ENCODE results near the gene MDFI.

The MDFI gene

DNA sequence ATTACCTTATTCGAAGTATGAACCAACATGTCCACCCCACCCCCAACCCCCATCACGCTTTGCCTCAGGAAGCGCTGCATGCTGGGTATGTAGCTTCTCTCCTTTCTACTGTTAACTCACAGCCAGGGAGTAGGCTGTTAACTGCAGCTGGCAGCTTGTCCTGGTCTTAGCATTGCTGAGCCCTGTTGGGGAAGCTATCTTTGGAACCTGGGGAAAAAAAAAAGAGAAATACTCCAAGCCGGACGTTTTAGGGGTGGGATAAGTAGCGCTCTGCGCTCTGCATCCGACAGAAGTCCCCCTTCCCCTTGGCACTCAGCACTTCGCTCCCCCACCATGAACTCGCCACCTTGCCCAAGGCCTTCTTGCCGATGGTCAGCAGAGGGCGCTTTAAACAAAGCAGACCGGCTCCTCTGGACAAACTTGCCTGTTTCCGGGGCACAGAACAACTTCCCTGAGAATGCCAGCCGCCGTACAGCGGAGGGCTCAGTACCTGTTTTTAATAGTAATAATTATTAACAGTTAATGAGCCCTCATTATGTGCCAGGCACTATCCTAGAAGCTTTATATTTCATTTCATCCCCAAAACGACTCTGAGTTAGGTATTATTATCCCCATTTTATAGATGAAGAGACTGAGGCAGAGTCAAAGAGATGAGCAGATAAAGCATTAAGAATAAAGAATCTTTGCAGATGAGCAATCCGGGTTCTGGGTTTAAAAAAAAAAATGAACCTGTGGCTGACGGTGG lies 35.2 kb upstream of the MDFI start:
- peak; percentile 76 for DNase-seq (ENCODE audit: low read depth)
- H3K4me3 ChIP-seq (ENCODE audit: low read length), result no peak overlapping the region
- TF ChIP-seq, protein P1, sequence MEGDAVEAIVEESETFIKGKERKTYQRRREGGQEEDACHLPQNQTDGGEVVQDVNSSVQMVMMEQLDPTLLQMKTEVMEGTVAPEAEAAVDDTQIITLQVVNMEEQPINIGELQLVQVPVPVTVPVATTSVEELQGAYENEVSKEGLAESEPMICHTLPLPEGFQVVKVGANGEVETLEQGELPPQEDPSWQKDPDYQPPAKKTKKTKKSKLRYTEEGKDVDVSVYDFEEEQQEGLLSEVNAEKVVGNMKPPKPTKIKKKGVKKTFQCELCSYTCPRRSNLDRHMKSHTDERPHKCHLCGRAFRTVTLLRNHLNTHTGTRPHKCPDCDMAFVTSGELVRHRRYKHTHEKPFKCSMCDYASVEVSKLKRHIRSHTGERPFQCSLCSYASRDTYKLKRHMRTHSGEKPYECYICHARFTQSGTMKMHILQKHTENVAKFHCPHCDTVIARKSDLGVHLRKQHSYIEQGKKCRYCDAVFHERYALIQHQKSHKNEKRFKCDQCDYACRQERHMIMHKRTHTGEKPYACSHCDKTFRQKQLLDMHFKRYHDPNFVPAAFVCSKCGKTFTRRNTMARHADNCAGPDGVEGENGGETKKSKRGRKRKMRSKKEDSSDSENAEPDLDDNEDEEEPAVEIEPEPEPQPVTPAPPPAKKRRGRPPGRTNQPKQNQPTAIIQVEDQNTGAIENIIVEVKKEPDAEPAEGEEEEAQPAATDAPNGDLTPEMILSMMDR (conservative IDR thresholded peaks at IDR 0.05; ENCODE audit: low read length), result peak; percentile 86

DNA sequence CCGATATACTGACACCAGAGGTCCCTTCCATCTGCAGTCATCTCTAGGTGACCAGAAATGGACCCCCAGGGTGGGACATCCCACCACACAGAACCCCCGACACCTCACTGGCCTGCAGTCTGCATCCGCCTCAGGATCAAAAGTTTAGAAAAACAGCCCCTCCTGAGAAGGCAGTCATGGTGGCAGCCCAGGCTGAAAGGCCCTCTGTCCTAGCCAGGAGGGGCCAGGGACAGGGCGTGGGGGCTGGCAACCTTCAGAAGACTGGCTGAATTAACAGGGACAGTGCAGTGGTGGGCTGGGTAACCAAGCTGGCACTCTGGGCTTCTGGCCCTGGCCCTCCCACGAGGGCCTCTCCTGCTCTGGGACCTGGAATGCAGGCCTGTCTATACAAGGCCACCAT lies 34.3 kb upstream of the MDFI start:
- TF ChIP-seq, protein P1 (conservative IDR thresholded peaks at IDR 0.05; ENCODE audit: low read length), result no peak

DNA sequence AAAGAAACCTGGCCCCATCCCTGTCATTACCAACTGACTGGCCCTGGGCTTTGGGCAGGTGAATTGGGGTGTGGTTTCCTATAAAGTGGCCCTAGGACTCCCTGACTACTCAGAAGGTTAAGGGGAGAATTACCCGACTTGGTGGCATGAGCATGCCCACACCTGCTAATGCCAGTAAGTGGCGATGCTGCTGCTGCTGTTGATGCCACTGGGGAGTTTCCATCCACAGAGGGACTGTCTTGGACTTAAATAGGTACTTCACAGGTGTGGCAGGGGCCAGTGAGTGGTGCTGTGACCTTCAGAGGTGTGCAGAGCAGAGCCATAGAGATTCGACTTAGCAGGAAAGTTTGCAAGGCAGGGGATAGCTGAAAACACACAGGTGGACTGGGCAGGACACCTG lies 32.6 kb upstream of the MDFI start:
- no peak overlapping the region for H3K4me3 ChIP-seq (ENCODE audit: low read length)
- no peak for DNase-seq (ENCODE audit: low read depth)
- TF ChIP-seq, protein P1 (conservative IDR thresholded peaks at IDR 0.05; ENCODE audit: low read length), result no peak

More for the DNA sequence above, 34.3 kb upstream of the MDFI start:
- no peak for DNase-seq (ENCODE audit: low read depth)
- no peak overlapping the region for H3K4me3 ChIP-seq (ENCODE audit: low read length)

DNA sequence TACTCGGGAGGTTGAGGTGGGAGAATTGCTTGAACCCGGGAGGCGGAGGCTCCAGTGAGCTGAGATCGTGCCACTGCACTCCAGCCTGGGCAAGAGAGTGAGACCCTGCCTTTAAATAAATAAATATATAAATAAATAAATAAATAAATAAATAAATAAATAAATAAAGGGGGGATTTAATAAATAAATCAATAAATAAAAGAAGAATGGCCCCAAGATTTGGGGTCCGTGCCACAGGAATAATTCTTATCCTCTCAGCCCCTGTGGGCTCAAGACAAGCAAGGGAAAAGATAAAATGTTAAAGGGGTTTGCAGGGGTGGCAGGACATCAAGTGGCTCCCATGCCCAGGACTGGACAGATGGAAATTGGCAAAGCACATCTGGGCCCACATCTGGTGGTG lies 31.2 kb upstream of the MDFI start:
- H3K4me3 ChIP-seq (ENCODE audit: low read length), result no peak overlapping the region
- no peak for DNase-seq (ENCODE audit: low read depth)
- TF ChIP-seq, protein P1 (conservative IDR thresholded peaks at IDR 0.05; ENCODE audit: low read length), result no peak

DNA sequence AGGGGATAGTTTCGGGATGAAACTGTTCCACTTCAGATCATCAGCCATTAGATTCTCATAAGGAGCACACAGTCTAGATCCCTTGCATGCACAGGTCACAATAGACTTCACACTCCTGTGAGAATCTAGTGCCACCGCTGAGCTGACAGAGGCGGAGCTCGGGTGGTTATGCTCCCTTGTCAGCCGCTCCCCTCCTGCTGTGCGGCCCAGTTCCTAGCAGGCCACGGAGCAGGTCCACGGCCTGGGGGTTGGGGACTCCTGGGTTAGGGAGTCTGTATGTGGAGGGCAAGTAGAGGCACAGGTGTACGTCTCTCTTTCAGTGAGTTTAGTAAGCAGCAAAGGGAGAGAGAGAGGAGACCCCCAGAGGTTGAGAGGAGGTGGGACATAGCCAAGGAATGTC lies 30.5 kb upstream of the MDFI start:
- no peak overlapping the region for H3K4me3 ChIP-seq (ENCODE audit: low read length)
- no peak for DNase-seq (ENCODE audit: low read depth)
- TF ChIP-seq, protein P1 (conservative IDR thresholded peaks at IDR 0.05; ENCODE audit: low read length), result no peak

DNA sequence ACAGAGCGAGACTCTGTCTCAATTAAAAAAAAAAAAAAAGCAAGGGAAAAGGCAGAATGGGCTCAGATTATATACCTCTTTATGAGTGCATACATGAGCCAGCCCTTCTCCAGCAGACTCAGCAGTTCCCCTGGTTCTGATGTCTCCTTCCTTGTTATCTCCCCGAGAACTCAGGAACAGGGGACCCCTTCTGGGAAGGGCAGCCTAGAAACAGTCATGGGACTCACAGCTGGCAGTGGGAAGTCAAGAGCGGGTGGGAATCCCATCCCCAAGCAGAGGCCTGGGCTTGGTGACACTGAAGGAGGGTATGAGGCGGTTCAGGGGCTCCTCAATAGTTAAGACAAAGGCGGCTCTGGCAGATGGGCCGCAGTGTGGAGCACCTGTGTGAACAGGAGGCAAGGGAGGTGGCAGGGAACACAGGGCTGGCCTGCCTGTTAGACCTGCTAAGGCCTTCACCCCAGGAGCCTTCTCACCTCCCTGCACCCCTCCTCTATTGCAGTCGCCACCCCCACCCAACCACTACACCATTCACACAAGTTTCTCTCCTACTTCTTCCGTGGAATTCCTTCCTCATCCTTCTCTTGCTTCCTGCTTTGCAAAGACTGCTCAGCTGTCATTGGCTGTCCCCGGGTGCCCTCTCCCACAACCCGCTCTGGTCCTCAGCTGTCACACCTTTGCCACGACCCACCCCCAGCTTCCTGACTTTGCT lies 29.7 kb upstream of the MDFI start:
- TF ChIP-seq, protein P1 (conservative IDR thresholded peaks at IDR 0.05; ENCODE audit: low read length), result no peak
- no peak for DNase-seq (ENCODE audit: low read depth)
- H3K4me3 ChIP-seq (ENCODE audit: low read length), result no peak overlapping the region

DNA sequence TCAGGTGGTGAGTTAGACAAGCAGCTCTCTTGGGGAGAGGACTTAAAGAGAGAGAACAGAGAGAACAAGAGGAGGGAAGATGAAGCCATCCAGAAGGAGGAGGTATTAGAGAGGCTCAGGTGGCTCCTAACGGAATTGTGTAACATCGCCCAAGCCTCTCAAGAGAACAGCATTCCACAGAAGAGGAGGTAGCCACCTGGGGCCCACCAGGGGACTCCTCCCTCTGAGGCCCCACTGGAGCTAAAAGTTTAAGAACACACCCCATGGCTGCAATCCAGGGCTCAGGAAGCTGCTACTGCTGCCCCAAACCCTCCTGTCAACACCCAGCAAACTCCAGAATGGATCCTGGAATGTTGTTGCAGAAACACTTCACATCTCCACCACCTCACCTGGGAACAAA lies 23.6 kb upstream of the MDFI start:
- no peak overlapping the region for H3K4me3 ChIP-seq (ENCODE audit: low read length)
- TF ChIP-seq, protein P1 (conservative IDR thresholded peaks at IDR 0.05; ENCODE audit: low read length), result no peak
- DNase-seq (ENCODE audit: low read depth), result no peak

Measured in AG10803 (cell line).